Heart left ventricle (tissue), 16 donors: ENCODE measurements around the gene GHR. TPM values are rescaled to one million over a fixed set of nuclear protein-coding genes. Genes with fewer than 3 reads are reported as not detected.

Experiments
- ATAC-seq, 4 donors: fragments of 200-7000 bp; cut with Tn5 transposase; one replicate each; pipeline ENCODE4 v1.9.1; 2020 to 2022; ENCODE audit warnings: moderate library complexity in 4 of 4, mild to moderate bottlenecking in 3 of 4, moderate number of reproducible peaks in 1 of 4
- DNase-seq, 5 donors: peaks; one replicate each; pipeline ENCODE4 v3.0.0-alpha.2; 2020
- H3K27ac ChIP-seq, 12 donors: fragments of 200-600 bp; sonication (generic) in 4 of 12; one replicate each; pipeline versions ENCODE4 v1.5.0 to v1.8.0; 2016 to 2022; ENCODE audit warnings: mild to moderate bottlenecking in 2 of 12
- H3K27me3 ChIP-seq, 9 donors: fragments of 200-600 bp; sonication (generic) in 2 of 9; one replicate each; pipeline versions ENCODE4 v1.5.1 to v1.8.0; 2016 to 2022; ENCODE audit warnings: mild to moderate bottlenecking in 3 of 9
- H3K36me3 ChIP-seq, 9 donors: fragments of 200-600 bp; sonication (generic) in 2 of 9; one replicate each; pipeline versions ENCODE4 v1.5.0 to v1.8.0; 2018 to 2022; ENCODE audit warnings: mild to moderate bottlenecking in 2 of 9
- H3K4me1 ChIP-seq, 12 donors: fragments of 200-600 bp; sonication (generic) in 4 of 12; one replicate each; pipeline versions ENCODE4 v1.5.0 to v1.8.0; 2016 to 2022; ENCODE audit warnings: mild to moderate bottlenecking in 3 of 12
- H3K4me3 ChIP-seq, 12 donors: fragments of 200-600 bp; sonication (generic) in 4 of 12; one replicate each; pipeline versions ENCODE4 v1.5.0 to v1.8.0; 2017 to 2022; ENCODE audit warnings: mild to moderate bottlenecking in 9 of 12, moderate library complexity in 4 of 12
- H3K9me3 ChIP-seq, 12 donors: fragments of 200-600 bp; sonication (generic) in 4 of 12; one replicate each; pipeline versions ENCODE4 v1.5.0 to v1.8.0; 2016 to 2022; ENCODE audit warnings: mild to moderate bottlenecking in 1 of 12
- POLR2A ChIP-seq, 2 donors: fragments of 450-650 bp; IDR thresholded peaks; one replicate each; pipeline ENCODE4 v1.6.1; 2017; ENCODE audit warnings: antibody characterized with exemption in 2 of 2, mild to moderate bottlenecking in 2 of 2, moderate library complexity in 2 of 2
- WGBS, 4 donors: extraction: QIAGEN DNeasy Blood & Tissue Kit in 2 of 4; methylation state at CpG; one replicate each; pipeline versions ENCODE4 v1.1.5 to v1.1.7; 2013 to 2018; 5-methylcytosine and 5-hydroxymethylcytosine counted together
- intact Hi-C, 10 donors: fragments of 100-400 bp; cut with DNase I; formaldehyde crosslinking; loops; one replicate each; pipeline versions ENCODE4 v1.11.1 to v1.14.2; 2022
- polyA plus RNA-seq, 2 donors: library from polyadenylated mRNA; stranded (reverse); fragments of 200-250 nt; gene quantifications; one replicate each; pipeline ENCODE4 v1.2.3, GENCODE V29; 2013
- total RNA-seq, 9 donors: library from RNA; depleted of rRNA in 2 of 9; stranded (reverse); fragments of >200 nt in 2 of 9; fragmentation: NEBNext Ultra II Directional in 3 of 9; extraction: Animal tissue kit (Norgen Biotek cat#: 25700) in 3 of 9; gene quantifications; one replicate each; pipeline versions ENCODE4 v1.1.0 to v1.2.4, GENCODE V29; 2016 to 2023
- TF ChIP-seq, protein P1 (sequence below), 12 donors: fragments of 200-600 bp; sonication (generic) in 4 of 12; IDR thresholded peaks; one replicate each; pipeline versions ENCODE4 v1.5.0 to v1.8.0; 2018 to 2022; ENCODE audit warnings: antibody characterized with exemption in 12 of 12, mild to moderate bottlenecking in 5 of 12
- donor health status: ischemic (EF 13 %, LVEDD 7.1; RV severe dilation, severe dysfunction).
- donor health status: healthy with polysubstance abuse.
- donor health status: DM: no; HTN: yes; CAD: no.
- donor health status: DM: no; HTN: no; CAD: no.
- donor health status: ischemic (EF 25% LVEDD 6.9; RV normal size, moderate dysfunction).
- donor health status: ischemic (EF 25% LVEDD 5.7; RV mildly dilated, moderate dysfunction).
- donor health status: healthy.
- donor health status: DM: yes; HTN: yes; CAD: no.
- donor health status: ischemic (EF 35%, LVEDD 5.7; RV mildly dilated, moderate dysfunction).
- donor health status: nonischemic (EF 11% LVEDD 7.7; RV severe dilation, severe dysfunction).
- donor health status: DM: yes; HTN: yes; CAD: no.
- donor health status: PGD.
- donor health status: ischemic (EF 29% LVEDD 5.4; RV normal size, mild dysfunction).
- donor health status: nonischemic (EF 23%, LVEDD 6.1; RV moderate dilation, normal function).

The GHR gene
- total and polyA plus RNA-seq, 11 donors: 3.4 to 23.2 (median 11.3) TPM

DNA sequence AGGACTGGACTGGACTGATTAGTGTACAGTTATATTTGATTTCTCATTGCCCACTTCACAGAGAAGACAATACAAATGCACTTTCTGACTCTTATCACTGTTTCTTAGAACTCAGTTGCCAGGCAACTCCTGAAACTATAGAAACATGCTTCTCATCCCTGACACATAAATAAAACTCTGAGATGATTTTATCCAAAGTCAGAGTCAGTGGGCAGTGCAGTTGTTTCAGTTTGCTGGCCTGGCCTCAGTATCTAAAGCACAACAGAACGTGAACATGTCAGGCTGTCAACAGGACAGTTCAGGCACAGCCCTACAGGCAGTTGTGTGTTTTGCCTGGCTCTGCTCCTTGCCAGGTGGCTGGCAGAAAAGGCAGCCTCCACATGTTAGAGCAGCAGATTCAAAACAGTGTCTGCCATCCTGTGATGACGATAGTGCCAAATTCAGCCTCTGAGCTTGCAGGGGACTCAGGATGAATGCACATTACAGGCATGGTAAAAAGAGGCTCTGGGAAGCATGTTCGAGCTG, 268.2 kb downstream of the GHR start:
- ATAC-seq (peak; percentile 98 to 99 (median 99)), DNase-seq (peak in 4 of 5 donors; percentile 56 to 79 (median 62))
- 27 to 50% (median 33%) methylated on average over 3 of the region's 3 CpGs for WGBS, 4 donors
- peaks cover 0 to 18% (median 5%) of the 10 kb centered on the region in 12 donors for H3K4me1 ChIP-seq
- peaks cover 0 to 4% (median 0%) of the 10 kb centered on the region in 12 donors for H3K9me3 ChIP-seq
- H3K36me3 ChIP-seq: peaks cover 0 to 12% (median 0%) of the 10 kb centered on the region in 9 donors
- intact Hi-C loops: loop anchor here in 2 of 10 donors (5.0 to 10.0 kb wide), 2 partner anchors 97 to 104 kb away; no protein-coding TSS in a partner anchor
- H3K4me3 ChIP-seq: no peak overlapping the region
- peak overlapping the region in 6 of 12 donors; percentile 2 to 46 (median 28) for H3K27ac ChIP-seq
- H3K27me3 ChIP-seq: no peaks in the 10 kb centered on the region
- TF ChIP-seq, protein P1, sequence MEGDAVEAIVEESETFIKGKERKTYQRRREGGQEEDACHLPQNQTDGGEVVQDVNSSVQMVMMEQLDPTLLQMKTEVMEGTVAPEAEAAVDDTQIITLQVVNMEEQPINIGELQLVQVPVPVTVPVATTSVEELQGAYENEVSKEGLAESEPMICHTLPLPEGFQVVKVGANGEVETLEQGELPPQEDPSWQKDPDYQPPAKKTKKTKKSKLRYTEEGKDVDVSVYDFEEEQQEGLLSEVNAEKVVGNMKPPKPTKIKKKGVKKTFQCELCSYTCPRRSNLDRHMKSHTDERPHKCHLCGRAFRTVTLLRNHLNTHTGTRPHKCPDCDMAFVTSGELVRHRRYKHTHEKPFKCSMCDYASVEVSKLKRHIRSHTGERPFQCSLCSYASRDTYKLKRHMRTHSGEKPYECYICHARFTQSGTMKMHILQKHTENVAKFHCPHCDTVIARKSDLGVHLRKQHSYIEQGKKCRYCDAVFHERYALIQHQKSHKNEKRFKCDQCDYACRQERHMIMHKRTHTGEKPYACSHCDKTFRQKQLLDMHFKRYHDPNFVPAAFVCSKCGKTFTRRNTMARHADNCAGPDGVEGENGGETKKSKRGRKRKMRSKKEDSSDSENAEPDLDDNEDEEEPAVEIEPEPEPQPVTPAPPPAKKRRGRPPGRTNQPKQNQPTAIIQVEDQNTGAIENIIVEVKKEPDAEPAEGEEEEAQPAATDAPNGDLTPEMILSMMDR (IDR thresholded peaks at IDR 0.05): peak in 1 of 12 donors; percentile 8
- TF ChIP-seq POLR2A (IDR thresholded peaks at IDR 0.05): no peak

DNA sequence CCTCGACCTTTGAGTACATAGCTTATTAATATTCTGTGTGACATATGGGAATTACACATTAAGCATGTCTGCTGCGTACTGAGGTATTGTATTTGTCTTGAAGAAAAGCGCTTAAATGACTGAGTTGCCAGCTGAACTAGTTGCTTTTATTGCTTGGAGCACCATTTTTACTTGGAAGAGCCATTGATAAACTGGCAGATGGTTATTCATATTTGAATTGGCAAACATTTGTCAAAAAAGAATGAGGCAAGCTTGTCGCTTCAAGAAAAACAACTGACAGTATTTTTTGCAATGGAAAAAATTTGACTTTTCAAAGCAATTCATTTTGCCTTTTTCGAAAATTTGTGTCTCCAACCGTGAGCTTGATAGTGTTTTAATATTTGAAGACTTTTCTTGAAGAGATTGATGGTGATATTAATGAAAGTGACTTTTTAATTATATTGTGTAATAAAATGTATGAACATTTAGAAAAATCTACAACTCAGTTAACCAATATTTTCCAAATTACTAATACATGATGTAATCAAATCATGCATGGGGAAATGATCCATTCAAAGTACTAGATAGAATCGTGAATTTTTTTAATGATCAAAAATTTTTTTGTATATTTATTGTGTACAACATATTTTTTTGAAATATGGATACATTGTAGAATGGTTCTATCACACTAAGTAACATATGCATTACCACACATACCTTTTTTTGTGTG, 278.3 kb downstream of the GHR start:
- DNase-seq: no peak
- ATAC-seq: no peak
- 89 to 93% (median 91%) methylated on average over 7 of the region's 7 CpGs for WGBS, 4 donors
- TF ChIP-seq, protein P1 (IDR thresholded peaks at IDR 0.05): no peak
- no peak for TF ChIP-seq POLR2A (IDR thresholded peaks at IDR 0.05)
- H3K9me3 ChIP-seq: peaks cover 0 to 46% (median 9%) of the 10 kb centered on the region in 12 donors
- no peak overlapping the region for H3K27ac ChIP-seq
- no peak overlapping the region for H3K4me3 ChIP-seq
- intact Hi-C loops: no loop called here
- H3K27me3 ChIP-seq: no peaks in the 10 kb centered on the region
- H3K36me3 ChIP-seq: peaks cover 0 to 39% (median 4%) of the 10 kb centered on the region in 9 donors
- no peaks in the 10 kb centered on the region for H3K4me1 ChIP-seq

DNA sequence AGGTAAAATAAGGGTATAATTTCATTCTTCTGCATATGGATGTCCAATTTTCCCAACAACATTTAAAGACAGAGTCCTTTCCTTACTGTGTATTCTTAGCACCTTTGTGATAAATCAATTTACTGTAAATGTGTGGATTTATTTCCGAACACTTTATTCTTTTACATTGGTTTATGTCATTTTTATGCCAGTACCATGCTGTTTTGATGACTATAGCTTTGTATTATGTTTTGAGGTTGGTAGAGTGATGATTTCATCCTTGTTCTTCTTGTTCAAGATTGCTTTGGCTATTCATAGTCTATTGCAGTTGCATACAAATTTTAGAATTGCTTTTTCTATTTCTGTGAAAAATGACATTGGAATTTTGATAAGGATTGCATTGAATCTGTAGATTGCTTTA, 280.0 kb downstream of the GHR start:
- 0 to 99% (median 50%) methylated on average over 1 of the region's 1 CpG for WGBS, 4 donors
- ATAC-seq: no peak
- H3K4me1 ChIP-seq: no peaks in the 10 kb centered on the region

DNA sequence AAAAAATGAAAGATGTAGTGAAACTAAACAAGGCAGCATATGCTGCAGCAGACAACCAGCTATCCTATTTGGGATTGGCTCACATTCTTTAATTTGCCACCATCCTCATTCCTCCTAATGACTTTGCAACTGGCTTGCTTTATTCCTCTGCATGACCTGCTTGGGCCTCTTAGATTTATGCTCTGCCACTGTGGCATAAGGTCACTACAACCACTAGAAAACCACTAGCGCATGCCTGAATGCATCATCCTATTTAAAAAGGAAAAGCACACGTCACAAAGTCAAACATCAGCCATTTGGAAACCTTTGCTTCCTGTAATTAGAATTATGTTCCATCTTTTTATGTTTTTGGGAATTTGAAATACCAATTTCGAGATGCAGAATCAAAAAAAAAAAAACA, 292.5 kb downstream of the GHR start:
- Histone ChIP-seq H3K4me3 (no peak overlapping the region), H3K9me3 (no peaks in the 10 kb centered on the region), H3K27ac (no peak overlapping the region), H3K4me1 (peaks cover 0 to 4% (median 0%) of the 10 kb centered on the region in 12 donors), H3K36me3 (peaks cover 0 to 24% (median 9%) of the 10 kb centered on the region in 9 donors), H3K27me3 (no peaks in the 10 kb centered on the region)
- intact Hi-C loops: no loop called here
- ATAC-seq: no peak
- TF ChIP-seq, protein P1 (IDR thresholded peaks at IDR 0.05): no peak
- no peak for TF ChIP-seq POLR2A (IDR thresholded peaks at IDR 0.05)
- no peak for DNase-seq
- WGBS, 4 donors: 85 to 92% (median 87%) methylated on average over 3 of the region's 3 CpGs

More for the DNA sequence above, 280.0 kb downstream of the GHR start:
- Histone ChIP-seq H3K27me3 (no peaks in the 10 kb centered on the region), H3K4me3 (no peak overlapping the region), H3K27ac (no peak overlapping the region), H3K36me3 (peaks cover 0 to 43% (median 4%) of the 10 kb centered on the region in 9 donors), H3K9me3 (peaks cover 0 to 49% (median 9%) of the 10 kb centered on the region in 12 donors)
- DNase-seq: no peak
- TF ChIP-seq, protein P1 (IDR thresholded peaks at IDR 0.05): no peak
- TF ChIP-seq POLR2A (IDR thresholded peaks at IDR 0.05): no peak
- intact Hi-C loops: no loop called here
